Cardiac fibroblast (primary cell): ENCODE results near the gene UBTD1.

Experiments used
- DNase-seq, 2 donors: peaks; one replicate each; pipeline versions ENCODE4 v3.0.0 to v3.0.0-alpha.2; 2010; ENCODE audit warnings: low read depth in 2 of 2
- H3K4me3 ChIP-seq, 2 donors: replicated peaks in 1 of 2; 1 replicate in 1 of 2; 2 replicates in 1 of 2; pipeline ENCODE4 v1.5.1; 2011; ENCODE audit warnings: low read depth in 2 of 2, low read length in 2 of 2, mild to moderate bottlenecking in 2 of 2, moderate library complexity in 1 of 2
- TF ChIP-seq, protein P1 (sequence below): IDR thresholded peaks from one replicate; pipeline ENCODE4 v1.5.1; 2011; ENCODE audit warnings: low read depth, mild to moderate bottlenecking, low read length, inconsistent platforms

Gene UBTD1

DNA sequence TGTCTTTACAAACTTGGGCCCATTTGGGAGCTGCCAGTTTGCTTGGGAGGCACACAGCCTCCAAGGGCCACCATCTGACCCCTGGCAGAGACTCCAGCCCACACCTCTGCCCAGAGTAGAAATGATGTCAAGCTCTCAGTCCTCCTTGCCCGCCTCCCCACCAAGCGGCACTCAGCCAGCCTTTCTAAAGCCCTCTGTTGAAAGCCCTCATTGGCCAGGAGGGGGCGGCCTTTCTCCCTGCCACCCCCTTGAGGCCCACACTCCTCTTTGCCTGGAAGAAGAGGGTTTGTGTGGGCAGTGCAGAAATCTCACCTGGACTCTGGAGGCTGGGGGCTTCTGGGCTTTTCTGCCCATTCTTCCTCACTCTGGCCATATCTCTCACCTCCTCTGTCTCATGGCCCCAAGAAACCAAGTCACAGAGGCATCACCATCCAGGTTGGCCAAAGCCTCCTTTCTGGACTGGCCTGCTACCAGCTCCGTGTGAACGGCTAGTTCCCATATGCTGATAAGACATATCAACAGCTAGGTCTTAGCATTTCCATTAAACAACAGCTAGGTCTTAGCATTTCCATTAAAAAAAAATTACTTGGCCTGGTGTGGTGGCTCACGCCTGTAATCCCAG is 36.1 kb downstream of the UBTD1 start:
- no peak overlapping the region for H3K4me3 ChIP-seq
- DNase-seq, result peak; percentile 52 to 56
- TF ChIP-seq, protein P1, sequence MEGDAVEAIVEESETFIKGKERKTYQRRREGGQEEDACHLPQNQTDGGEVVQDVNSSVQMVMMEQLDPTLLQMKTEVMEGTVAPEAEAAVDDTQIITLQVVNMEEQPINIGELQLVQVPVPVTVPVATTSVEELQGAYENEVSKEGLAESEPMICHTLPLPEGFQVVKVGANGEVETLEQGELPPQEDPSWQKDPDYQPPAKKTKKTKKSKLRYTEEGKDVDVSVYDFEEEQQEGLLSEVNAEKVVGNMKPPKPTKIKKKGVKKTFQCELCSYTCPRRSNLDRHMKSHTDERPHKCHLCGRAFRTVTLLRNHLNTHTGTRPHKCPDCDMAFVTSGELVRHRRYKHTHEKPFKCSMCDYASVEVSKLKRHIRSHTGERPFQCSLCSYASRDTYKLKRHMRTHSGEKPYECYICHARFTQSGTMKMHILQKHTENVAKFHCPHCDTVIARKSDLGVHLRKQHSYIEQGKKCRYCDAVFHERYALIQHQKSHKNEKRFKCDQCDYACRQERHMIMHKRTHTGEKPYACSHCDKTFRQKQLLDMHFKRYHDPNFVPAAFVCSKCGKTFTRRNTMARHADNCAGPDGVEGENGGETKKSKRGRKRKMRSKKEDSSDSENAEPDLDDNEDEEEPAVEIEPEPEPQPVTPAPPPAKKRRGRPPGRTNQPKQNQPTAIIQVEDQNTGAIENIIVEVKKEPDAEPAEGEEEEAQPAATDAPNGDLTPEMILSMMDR, result peak; percentile 67

DNA sequence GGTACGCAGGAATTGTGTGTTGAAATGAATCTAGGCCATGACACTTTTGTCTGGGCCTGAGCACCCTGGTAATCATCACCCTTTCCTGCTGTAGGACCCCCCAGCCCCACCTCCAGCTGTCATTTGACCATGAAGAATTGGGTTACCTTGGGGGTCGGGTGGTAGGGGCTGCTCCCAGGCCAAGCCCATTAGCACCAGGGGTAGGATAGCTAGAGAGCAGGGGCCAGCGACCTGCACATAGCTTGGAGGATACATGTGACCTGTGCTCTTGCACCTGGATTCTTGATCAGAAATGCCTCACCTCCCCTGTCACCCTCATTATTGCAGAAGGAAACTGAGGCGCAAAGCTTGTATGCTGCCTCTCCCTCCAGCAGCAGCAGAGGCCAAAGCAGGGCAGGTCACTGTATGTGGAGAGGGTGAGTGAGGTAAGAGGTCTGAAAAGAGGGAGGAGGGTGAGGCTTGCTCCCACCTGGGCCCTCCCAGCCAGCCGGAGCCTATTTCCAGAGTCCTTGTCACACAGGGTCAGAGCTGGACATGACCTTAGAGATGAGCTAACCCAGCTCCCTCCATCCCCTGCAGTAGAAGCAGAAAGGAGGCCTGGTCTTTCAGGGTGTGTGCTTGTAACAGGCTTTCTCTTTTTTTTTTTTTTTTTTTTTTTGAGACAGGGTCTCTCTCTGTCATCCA is 38.6 kb downstream of the UBTD1 start:
- DNase-seq, result no peak
- TF ChIP-seq, protein P1, result no peak
- H3K4me3 ChIP-seq, result no peak overlapping the region

DNA sequence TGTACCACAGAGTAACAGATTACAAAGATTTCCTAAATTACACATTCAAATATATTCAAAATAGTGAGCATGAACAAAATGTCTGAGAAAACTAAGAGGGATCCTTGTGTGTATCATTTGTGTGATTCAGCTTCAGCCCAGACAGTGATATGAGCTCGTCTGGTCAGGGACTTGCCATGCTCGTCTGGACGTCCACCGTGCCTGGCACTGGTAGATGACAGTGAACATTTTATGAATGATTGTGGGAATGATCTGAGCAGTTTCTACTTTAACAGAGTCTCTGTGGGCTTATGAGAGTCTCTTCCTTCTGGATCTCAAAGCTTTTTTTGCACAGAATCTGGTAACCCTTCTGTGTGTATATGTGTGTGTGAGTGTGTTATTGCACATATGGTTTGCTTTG is 39.7 kb downstream of the UBTD1 start:
- TF ChIP-seq, protein P1, result no peak
- no peak overlapping the region for H3K4me3 ChIP-seq
- DNase-seq, result peak in 1 of 2 donors; percentile 70

GRCh38 chr10:97538839-97539238 is 40.1 kb downstream of the UBTD1 start:
- TF ChIP-seq, protein P1, result no peak
- no peak overlapping the region for H3K4me3 ChIP-seq
- no peak for DNase-seq

DNA sequence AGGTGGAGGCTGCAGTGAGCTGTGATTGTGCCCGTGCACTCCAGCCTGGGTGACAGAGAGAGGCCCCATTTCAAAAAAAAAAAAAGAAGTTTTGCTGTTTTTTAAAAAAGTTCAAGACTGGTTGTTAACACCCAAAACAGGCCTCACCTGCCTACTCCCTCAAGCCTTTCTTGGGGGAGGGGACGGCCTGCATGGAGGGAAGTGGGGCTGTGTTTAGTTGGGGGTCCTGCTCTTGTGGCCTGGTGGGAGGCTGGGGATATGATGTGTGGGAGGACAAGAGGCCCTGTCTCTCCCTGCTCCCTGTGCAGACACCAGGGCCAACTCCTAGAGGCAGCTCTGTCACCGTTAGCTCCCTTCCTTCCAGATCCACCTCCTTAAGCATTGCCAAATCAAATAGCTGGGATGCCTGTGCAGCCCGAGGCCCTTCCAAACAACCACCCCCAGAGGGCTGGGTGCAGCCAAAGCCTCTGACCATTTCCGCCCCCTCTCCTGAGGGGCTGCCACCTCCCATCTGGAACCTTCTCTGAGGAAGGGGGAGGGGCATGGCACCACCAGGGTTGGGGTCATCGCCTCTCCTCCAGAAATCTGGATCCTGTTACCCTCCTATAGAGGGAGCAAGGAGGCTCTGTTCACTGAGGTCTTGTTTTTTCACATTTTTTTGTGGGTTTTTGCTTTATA is 40.9 kb downstream of the UBTD1 start:
- TF ChIP-seq, protein P1, result peak; percentile 43
- H3K4me3 ChIP-seq, result no peak overlapping the region
- DNase-seq, result peak; percentile 85 to 97

- no peak overlapping the region for H3K4me3 ChIP-seq
- TF ChIP-seq, protein P1, result peak; percentile 13
- peak in 1 of 2 donors; percentile 80 for DNase-seq
Measured at GRCh38 chr10:97540669-97541500, 42.2 kb downstream of the UBTD1 start.
